ENCODE results near the gene GNG13. TPM values are rescaled to one million over a fixed set of nuclear protein-coding genes. Genes with fewer than 3 reads are reported as not detected.
"Not testable (repeated sequence)": the region's sequence is repeated elsewhere in the genome, so short reads cannot be mapped to it uniquely, and the experiment has no call there.

GNG13 gene
- total RNA-seq, 1 donor from 2014 or later, result not detected

- DNase-seq (ENCODE audit: low read depth), result no peak
Observed at GRCh38 chr16:832652-833336, 32.3 kb upstream of the GNG13 start.

- no peak for DNase-seq (ENCODE audit: low read depth)
Observed at GRCh38 chr16:831571-832413, 31.3 kb upstream of the GNG13 start.

DNA sequence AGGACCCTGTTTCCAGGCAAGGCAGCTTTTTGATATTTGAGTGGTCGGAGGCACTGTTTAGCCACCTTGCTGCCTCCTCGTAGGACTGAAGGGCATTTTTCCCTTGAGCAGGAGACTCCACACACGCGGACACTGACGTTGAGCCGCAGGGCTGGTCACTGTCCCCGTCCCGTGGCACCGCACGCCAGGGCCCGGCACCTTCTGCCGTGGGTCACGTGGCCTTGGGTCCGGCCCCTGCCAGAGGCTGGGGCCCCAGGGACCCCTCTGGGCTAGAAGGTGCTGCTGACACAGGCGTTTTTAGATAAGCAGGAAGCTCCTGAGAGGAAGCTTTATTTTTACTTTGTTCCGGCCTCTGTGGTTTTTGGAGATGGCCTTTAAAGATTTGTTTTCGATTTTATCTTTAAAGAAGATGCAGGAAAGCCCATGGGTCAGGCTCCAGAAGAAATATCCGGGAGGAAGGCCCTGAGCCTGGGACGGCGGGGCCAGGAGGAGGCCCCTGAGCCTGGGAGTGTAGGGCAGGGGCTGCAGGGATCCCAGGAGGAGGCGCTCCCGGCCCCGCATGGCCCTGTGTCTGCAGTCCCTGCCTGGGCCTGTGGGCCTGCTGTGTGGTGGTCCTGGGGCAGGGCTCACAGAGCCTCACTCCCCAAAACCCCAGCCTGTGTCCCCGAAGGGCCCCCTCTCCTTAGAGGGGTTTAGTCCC lies 30.5 kb upstream of the GNG13 start:
- no peak for DNase-seq (ENCODE audit: low read depth)

- DNase-seq (ENCODE audit: low read depth), result no peak
Observed at GRCh38 chr16:830107-830870, 29.8 kb upstream of the GNG13 start.

GRCh38 chr16:828891-829290 lies 28.4 kb upstream of the GNG13 start:
- no peak for DNase-seq (ENCODE audit: low read depth)

- DNase-seq (ENCODE audit: low read depth), result no peak
Observed at GRCh38 chr16:827513-827912, 27.0 kb upstream of the GNG13 start.

- peak; percentile 57 for DNase-seq (ENCODE audit: low read depth)
Observed at GRCh38 chr16:825341-826061, 25.0 kb upstream of the GNG13 start.

DNA sequence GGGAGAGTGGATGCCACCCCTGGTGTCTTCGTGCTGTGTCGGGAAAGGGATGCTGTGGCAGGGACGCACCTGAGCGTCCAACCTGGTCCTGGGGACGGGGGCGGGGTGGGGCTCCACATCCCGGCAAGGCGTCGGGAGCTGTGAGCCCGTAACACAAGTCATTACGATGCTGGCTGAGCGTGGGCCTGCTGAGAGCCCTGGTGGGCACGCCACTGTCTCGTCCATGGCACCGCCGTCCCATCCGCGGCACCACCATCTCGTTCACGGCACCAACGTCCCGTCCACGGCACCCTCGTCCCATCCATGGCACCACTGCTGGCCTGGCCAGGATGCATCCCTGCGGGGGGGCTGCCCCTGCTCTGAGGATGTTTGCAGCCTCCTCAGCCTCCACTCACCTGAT lies 24.1 kb upstream of the GNG13 start:
- no peak for DNase-seq (ENCODE audit: low read depth)

- no peak for DNase-seq (ENCODE audit: low read depth)
Observed at GRCh38 chr16:824194-824593, 23.7 kb upstream of the GNG13 start.

DNA sequence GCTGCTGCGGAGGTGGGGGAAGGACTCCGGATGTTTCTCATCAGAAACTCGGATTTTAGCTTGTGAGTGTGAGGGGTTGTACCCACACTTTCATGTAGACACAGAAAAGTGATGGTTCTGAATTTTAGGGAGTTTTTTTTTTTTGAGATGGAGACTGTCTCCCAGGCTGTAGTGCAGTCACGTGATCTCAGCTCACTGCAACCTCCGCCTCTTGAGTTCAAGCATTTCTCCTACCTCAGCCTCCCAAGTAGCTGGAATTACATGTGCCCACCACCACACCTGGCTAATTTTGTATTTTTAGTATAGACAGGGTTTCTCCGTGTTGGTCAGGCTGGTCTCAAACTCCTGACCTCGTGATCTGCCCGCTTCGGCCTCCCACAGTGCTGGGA lies 22.4 kb upstream of the GNG13 start:
- no peak for DNase-seq (ENCODE audit: low read depth)

DNA sequence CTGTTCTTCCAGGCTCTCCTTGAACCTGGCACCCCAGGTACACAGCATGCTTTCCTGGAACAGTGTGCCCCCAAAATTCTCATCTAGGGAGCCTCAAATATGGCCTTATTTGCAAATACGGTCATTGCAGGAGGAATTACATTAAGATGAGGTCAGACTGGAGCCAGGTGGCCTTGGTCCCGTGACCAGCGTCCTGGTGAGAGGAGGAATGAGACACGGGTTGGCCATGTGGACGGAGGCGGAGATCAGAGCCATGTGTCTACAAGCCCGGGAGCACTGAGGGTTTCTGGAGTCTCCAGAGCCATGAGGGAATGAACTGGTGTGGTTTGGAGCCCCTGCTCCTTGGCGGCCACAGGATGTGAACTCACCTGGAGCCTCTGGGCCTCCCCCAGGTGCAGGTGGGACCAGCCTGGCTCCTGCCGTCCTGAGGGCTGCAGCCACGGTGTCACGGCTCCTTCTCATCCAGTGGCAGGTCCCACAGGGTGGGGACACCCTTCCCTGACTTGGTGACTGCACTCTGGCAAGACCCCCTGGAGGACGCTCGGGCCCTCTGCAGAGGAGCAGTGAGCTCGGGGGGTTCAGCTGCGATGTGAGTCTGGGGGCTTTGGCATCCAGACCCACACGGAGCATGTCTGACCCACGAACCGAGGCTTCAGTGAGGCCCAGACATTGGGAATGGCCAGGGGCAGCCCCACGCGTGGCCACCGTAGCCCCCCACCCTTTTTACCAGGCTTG lies 21.8 kb upstream of the GNG13 start:
- no peak for DNase-seq (ENCODE audit: low read depth)

DNA sequence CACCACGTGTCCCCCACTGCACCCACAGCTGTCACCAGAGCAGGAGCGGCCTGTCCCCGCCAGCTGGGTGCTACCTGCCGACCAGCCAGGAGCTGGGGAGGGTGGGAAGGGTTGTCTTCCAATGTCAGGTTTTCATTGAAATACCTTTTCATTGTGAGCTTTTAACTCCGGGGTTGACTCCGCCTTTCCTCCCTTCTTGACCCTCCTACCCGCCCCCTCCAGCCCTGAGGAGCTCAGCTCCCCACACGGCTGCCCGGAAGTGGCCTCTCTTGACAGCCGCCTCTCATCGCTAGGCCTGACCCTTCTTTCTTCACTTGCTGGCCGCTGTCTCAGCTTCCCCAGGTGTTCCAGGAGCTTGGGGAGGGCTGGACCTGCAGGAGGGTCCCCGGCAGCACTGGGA lies 21.2 kb upstream of the GNG13 start:
- DNase-seq (ENCODE audit: low read depth), result no peak

GRCh38 chr16:820748-821147 lies 20.2 kb upstream of the GNG13 start:
- DNase-seq (ENCODE audit: low read depth), result no peak

DNA sequence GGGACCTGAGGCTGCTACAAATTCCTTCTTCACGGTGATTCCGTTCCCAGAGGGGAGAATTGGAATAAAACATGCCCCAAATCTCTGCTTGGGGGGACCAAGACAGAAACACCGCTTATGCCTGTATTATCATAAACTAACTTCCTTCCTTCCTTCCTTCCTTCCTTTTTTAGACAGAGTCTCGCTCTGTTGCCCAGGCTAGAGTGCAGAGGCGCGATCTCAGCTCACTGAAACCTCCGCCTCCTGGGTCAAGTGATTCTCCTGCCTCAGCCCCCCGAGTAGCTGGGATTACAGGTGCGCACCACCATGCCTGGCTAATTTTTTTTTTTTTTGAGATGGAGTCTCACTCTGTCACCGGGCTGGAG lies 19.5 kb upstream of the GNG13 start:
- DNase-seq (ENCODE audit: low read depth), result not testable (repeated sequence)

DNA sequence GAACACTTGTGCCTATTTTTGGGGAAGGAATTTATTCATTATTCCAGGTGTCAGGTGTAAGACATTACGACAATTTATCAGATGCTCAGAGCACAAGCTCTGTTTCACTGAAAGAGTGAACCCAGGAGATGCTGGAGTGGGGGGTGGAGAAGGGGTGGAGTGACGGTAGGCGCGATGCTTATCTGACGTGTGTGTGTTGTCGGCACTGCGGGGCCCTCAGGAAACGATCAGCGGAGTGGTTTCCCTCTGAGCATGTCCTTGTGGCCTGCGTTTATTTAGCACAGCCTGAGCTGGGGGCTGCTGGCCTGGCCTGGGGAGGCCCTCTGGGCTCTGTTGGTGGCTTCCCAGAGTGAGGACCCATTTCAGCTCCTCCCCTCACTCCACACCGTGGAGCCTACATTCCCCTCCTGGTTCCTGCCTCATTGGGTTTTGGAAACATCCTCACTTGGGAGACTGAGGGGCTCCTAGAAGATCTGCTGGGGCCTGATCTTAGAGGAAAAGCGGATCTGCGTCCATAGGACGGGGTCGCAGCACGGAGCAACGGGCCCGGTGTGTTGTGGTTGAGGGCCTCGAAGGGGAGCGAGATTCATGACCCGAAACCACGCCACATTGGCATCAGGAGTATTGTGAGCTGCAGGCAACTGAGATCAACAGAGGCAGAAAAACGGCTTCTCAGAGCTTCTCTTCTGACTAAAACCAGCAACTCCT lies 19.0 kb upstream of the GNG13 start:
- DNase-seq (ENCODE audit: low read depth), result no peak

- DNase-seq (ENCODE audit: low read depth), result no peak
Observed at GRCh38 chr16:818592-818991, 18.1 kb upstream of the GNG13 start.

GRCh38 chr16:818132-818531 lies 17.6 kb upstream of the GNG13 start:
- DNase-seq (ENCODE audit: low read depth), result no peak

DNA sequence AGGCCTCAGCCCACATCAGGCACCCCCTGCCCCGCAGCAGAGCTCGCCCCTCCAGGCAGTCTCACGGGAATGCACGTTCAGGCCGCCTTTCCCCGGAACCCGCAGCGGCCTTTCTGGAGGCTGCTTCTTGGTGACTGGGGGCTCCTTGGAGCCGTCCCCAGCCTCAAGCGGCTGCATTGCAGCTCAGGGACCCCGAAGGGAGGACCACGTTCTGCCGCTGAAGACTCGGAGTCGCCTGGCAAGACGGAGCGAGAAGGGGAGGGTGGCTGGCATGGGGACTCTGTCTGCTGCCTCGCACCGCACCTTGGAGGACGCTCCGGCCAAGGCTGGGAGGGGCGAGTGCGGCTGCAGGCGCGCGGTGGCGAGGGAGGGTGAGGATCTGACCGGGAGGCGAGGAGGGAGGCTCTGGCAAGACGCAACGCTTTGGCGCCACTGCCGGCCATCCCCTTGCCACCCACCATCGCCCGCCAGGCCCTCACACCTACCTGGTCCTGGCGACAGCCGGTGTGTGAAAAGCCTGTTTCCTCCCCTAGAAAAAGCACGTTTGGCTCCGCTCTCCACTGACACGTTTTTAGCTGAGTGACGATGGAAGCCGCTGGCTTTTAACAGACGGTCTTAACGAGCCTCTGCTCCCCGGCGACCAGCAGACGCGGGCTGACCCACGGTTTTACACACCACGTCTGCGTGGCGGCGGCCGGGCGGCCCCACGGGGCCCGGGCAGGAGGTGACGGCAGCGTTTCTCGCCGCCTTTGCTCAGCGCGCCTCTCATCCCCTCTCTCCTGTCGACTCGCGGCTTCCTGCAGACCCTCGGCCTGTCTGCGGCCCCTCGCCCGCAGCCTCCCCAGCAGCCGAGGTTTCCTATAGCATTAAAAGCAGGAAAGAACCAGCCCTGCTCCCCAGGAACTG lies 16.7 kb upstream of the GNG13 start:
- no peak for DNase-seq (ENCODE audit: low read depth)
